Islet of Langerhans (tissue), 1 donor: ENCODE data around the gene RASD1.

Experiments
- FAIRE-seq: peaks from one replicate; lab custom pipeline; 2011; peaks lifted over from hg19 to GRCh38; lab: Jason Lieb, UNC

The RASD1 gene

GRCh38 chr17:17509601-17510425 is 13.6 kb upstream of the RASD1 start:
- FAIRE-seq = no peak

- FAIRE-seq = no peak
These were observed 12.7 kb upstream of the RASD1 start for GRCh38 chr17:17508646-17509591.

- FAIRE-seq = no peak
These were observed 11.9 kb upstream of the RASD1 start for GRCh38 chr17:17508019-17508535.

- no peak for FAIRE-seq
These were observed 11.3 kb upstream of the RASD1 start for GRCh38 chr17:17507465-17508011.

GRCh38 chr17:17506893-17507464 is 10.8 kb upstream of the RASD1 start:
- FAIRE-seq = peak; percentile 86

- no peak for FAIRE-seq
These were observed 10.1 kb upstream of the RASD1 start for GRCh38 chr17:17506181-17506741.

- no peak for FAIRE-seq
These were observed 9.5 kb upstream of the RASD1 start for GRCh38 chr17:17505610-17506171.

- FAIRE-seq = no peak
These were observed 9.0 kb upstream of the RASD1 start for GRCh38 chr17:17505151-17505550.

- FAIRE-seq = no peak
These were observed 8.3 kb upstream of the RASD1 start for GRCh38 chr17:17504341-17505140.

- no peak for FAIRE-seq
These were observed 7.5 kb upstream of the RASD1 start for GRCh38 chr17:17503566-17504130.

- no peak for FAIRE-seq
These were observed 6.8 kb upstream of the RASD1 start for GRCh38 chr17:17502741-17503565.

GRCh38 chr17:17500999-17501605 is 4.9 kb upstream of the RASD1 start:
- no peak for FAIRE-seq

GRCh38 chr17:17499402-17500145 is 3.4 kb upstream of the RASD1 start:
- no peak for FAIRE-seq

GRCh38 chr17:17498606-17499301 is 2.6 kb upstream of the RASD1 start:
- FAIRE-seq = no peak

- FAIRE-seq = no peak
These were observed 1.8 kb upstream of the RASD1 start for GRCh38 chr17:17497845-17498520.

GRCh38 chr17:17497065-17497844 is 1.1 kb upstream of the RASD1 start:
- FAIRE-seq = no peak
